Measurements from ENCODE around the gene SUGCT.

Gene SUGCT

DNA sequence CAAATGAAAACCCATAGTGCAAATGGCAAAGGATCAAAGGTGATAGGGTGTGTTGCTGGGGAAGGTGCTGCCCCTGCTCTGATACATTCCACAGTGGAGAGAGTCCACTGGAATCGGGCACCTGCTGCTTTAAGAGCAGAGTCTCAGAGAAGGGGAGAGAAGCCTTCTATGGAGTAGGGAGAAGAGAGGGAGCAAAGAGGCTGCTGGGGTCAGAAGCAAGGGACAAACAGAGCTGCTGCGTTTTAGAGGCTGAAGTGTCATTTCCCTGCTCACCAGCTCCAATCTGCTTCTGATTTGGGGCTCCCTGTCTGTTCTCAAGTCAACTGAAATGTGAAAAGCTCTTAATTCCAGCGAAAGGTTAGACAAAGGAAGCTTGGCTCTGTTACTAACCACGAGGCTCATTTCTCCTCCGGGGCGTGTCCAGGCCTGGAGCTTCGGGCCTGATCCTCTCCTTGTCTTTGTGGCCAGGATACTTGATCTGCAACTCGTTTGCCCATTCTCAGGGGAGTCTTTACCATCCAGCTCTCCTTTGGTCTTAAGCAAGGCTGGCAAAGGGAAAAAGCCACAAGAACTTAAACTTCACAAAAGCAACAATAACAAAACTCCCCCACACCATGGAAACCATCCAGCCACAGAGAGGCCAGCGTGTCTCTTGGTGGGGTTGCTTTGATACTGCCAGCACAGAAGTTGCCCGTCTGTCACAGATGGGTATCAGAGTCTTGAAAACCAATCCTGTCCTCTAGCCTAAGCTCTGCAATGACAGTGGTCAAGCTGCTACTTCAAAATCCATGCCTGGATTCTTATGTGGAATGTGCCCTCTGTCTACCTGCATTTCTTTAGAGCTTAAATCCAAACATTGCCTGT is 692.6 kb downstream of the SUGCT start:
- Histone ChIP-seq H3K9me3 (replicated peaks in 1 of 11) (peaks cover 0 to 6% (median 0%) of the 10 kb centered on the region in 11 experiments; a peak in 2 of 22 replicates), H3K4me1 (peaks cover 0 to 11% (median 9%) of the 10 kb centered on the region in 10 experiments; a peak in 12 of 20 replicates), H3K4me3 (no peak overlapping the region), H3K27me3 (no peaks in the 10 kb centered on the region), H4K20me1 (no peaks in the 10 kb centered on the region), H3K36me3 (no peaks in the 10 kb centered on the region), H3K4me2 (peak overlapping the region in 9 of 11 experiments; percentile 5 to 55 (median 23); a peak in 16 of 22 replicates), H3K27ac (no peak overlapping the region), H3K9ac (no peak overlapping the region)
- TF ChIP-seq Cebpa-rat (IDR thresholded peaks at IDR 0.05), result no peak

DNA sequence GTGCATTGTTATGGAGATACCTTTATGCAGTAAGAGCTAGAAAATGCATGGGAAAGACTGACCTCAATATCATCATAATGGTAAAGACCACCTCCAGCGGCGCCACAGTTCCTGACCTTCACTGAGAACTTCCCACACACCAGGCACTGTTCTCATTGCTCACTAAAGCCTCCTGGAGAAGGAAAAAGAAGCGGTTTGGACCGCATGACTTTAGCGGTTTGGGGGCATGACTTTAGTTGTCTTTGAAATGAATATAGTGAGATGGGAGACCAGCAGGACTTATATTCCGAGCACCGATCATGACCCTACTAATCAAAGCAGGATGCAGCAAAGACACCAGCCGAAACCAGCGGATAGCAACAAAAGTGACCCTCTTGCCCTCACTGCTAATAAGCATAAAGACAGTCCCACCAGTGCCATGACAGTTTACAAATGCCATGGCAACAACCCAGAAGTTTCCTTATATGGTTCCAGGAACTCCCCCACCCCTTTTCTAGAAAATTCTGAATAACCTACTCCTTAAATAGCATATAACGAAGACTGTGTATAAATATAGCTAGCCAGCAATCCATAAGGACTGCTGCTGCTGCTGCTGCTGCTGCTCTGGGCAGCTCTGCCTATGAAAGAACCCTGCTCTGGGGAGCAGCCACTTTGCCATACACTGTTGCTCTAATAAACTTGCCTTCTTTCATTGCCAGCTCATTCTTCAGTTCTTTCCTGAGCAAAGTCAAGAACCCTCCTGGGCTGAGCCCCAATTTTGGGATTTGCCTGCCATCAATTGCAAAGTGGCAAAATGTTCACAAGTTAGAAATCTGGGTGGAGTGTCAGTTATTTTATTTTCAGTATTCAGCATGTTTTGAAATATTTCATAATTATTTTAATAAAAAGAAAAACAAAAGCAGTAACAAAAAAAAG is 694.1 kb downstream of the SUGCT start:
- H3K36me3 ChIP-seq, result no peaks in the 10 kb centered on the region
- peaks cover 0 to 13% (median 9%) of the 10 kb centered on the region in 10 experiments; a peak in 13 of 20 replicates for H3K4me1 ChIP-seq
- H3K27ac ChIP-seq, result no peak overlapping the region
- no peak overlapping the region for H3K9ac ChIP-seq
- no peak for TF ChIP-seq Cebpa-rat (IDR thresholded peaks at IDR 0.05)
- peaks cover 0 to 3% (median 0%) of the 10 kb centered on the region in 11 experiments; a peak in 1 of 22 replicates for H3K9me3 ChIP-seq (replicated peaks in 1 of 11)
- H3K4me2 ChIP-seq, result no peak overlapping the region
- H3K4me3 ChIP-seq, result no peak overlapping the region
- H3K27me3 ChIP-seq, result no peaks in the 10 kb centered on the region
- H4K20me1 ChIP-seq, result no peaks in the 10 kb centered on the region

DNA sequence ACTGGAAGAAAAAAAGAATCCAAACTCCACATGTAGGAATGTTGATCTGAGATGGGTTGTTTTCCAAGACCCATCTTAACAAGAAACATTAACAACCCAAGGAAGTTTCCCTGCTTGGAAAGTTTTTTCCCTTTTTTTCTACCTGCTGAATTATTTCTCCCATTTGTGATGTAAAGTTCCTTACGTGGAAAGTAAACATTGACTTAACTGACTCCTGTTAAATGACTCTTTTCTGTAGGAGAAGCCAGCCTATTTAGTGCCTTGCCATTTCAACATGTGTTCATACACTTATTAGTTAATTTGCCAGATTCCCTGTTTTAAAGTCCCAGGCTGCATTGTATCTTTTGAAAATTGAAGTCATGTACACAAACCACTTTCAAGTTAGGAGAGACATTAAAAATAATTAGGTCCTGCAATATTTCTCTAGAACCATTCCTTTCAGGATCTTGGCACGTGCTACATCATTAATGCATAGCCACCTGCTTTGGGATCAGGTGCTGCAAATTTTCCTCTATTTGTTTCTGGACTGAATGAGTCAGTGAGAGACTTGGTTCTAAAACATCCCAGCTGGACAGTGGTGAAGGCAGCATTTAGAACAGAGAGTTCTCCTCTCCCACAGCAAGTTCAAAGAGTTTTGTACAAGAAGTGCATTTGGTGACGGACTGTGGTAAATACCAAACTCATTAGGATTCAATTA is 698.5 kb downstream of the SUGCT start:
- Histone ChIP-seq H3K27me3 (no peaks in the 10 kb centered on the region), H4K20me1 (no peaks in the 10 kb centered on the region), H3K4me3 (no peak overlapping the region), H3K27ac (no peak overlapping the region), H3K9me3 (replicated peaks in 1 of 11) (peaks cover 0 to 10% (median 4%) of the 10 kb centered on the region in 11 experiments; a peak in 7 of 22 replicates), H3K4me1 (peaks cover 12 to 25% (median 19%) of the 10 kb centered on the region in 10 experiments), H3K36me3 (no peaks in the 10 kb centered on the region), H3K9ac (no peak overlapping the region), H3K4me2 (no peak overlapping the region)
- TF ChIP-seq Cebpa-rat (IDR thresholded peaks at IDR 0.05), result no peak

DNA sequence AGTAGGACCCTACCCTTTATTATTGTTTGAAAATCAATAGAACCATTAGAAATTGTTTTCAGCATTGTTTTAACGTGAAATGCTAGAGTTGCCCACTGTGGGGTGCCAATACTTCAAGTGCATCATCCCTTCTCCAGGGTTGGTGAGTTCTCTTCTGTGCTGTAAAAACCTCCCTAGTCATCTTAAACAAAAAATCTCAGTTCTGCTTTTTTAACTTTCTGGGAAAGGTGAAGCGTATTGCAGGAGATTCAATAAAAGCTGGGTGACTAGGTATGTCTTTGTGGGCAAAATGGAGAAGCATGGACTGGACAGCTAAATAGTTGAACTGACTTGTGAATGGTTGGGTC is 699.1 kb downstream of the SUGCT start:
- Histone ChIP-seq H3K4me1 (peaks cover 12 to 25% (median 19%) of the 10 kb centered on the region in 10 experiments), H3K27me3 (no peaks in the 10 kb centered on the region), H3K36me3 (no peaks in the 10 kb centered on the region), H3K9me3 (replicated peaks in 1 of 11) (peaks cover 0 to 10% (median 4%) of the 10 kb centered on the region in 11 experiments; a peak in 7 of 22 replicates), H3K4me3 (no peak overlapping the region), H3K9ac (no peak overlapping the region), H4K20me1 (no peaks in the 10 kb centered on the region), H3K4me2 (0 out of 22 replicates have a peak overlapping the region, but pooled peaks of 1 of the 11 experiments have one; percentile 9), H3K27ac (no peak overlapping the region)
- TF ChIP-seq Cebpa-rat (IDR thresholded peaks at IDR 0.05), result no peak

DNA sequence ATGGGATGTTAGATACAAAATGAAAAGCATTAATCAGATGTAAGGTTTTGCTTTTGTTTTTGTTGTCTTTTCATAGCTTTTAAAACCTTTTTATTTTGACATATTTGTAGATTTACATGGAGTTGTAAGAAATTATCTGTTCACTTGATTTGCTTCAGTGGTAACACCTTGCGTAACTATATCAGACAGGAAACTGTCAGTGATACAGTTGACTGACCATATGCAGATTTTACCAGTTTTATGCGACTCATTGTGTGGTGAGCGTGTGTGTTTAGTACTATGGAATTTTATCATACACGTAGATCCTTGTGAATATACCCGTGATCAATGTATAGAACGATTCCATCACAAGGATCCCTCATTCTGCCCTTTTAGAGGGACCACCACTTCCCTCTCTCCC is 701.4 kb downstream of the SUGCT start:
- Histone ChIP-seq H3K4me2 (peak overlapping the region; percentile 32 to 80 (median 60); a peak in 21 of 22 replicates), H3K9me3 (replicated peaks in 1 of 11) (peaks cover 9 to 28% (median 15%) of the 10 kb centered on the region in 11 experiments), H4K20me1 (no peaks in the 10 kb centered on the region), H3K27ac (peak overlapping the region in 8 of 11 experiments; percentile 56 to 77 (median 71); a peak in 16 of 22 replicates), H3K36me3 (no peaks in the 10 kb centered on the region), H3K4me3 (peak overlapping the region in 1 of 10 experiments; percentile 14; a peak in 1 of 20 replicates), H3K9ac (peak overlapping the region in 3 of 11 experiments; percentile 22 to 45 (median 34); a peak in 6 of 22 replicates), H3K27me3 (no peaks in the 10 kb centered on the region), H3K4me1 (peaks cover 12 to 25% (median 19%) of the 10 kb centered on the region in 10 experiments)
- TF ChIP-seq Cebpa-rat (IDR thresholded peaks at IDR 0.05), result peak in 2 of 11 experiments; percentile 79 to 84; a peak in 4 of 22 replicates

DNA sequence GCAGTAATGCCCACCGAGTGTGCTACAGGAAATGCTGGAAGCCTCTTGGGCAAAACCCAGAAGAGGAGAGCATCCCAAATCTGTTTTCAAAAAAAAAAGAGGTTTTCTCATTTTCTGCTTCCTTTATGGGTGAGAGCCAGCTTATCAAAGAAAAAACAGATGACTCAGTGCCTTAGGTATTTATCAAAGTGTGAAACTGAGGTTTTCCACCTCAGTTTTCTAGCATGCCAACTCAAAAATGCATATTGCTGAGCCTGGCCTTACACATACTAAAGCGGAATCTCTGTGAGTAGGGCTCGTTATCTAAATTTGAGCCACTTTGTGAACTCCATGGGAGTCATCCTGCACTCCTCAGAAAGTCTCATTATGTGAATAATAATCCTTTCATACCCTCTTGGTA is 705.1 kb downstream of the SUGCT start:
- no peak for TF ChIP-seq Cebpa-rat (IDR thresholded peaks at IDR 0.05)
- H3K4me3 ChIP-seq, result no peak overlapping the region
- H3K36me3 ChIP-seq, result no peaks in the 10 kb centered on the region
- peaks cover 9 to 38% (median 19%) of the 10 kb centered on the region in 11 experiments for H3K9me3 ChIP-seq (replicated peaks in 1 of 11)
- no peaks in the 10 kb centered on the region for H3K27me3 ChIP-seq
- H4K20me1 ChIP-seq, result no peaks in the 10 kb centered on the region
- H3K27ac ChIP-seq, result no peak overlapping the region
- H3K9ac ChIP-seq, result no peak overlapping the region
- no peak overlapping the region for H3K4me2 ChIP-seq
- H3K4me1 ChIP-seq, result peaks cover 12 to 24% (median 17%) of the 10 kb centered on the region in 10 experiments

DNA sequence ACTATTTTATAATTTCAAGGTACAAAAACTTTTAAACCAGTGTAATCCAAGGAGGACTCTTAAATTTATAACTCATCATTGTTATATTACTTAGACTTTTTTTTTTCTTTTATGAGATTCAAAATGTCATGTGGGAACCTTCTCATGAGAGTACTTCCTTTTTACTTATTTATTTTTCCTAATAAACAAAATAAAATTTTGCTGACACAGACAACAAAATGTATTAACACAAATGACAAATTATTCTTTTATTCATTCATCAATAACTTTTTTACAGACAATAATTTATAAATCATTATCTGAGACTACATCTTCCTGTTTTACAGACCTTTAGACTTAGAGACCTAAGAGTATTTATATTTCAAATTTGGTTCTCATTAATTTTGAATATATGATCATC is 706.2 kb downstream of the SUGCT start:
- Histone ChIP-seq H3K9ac (no peak overlapping the region), H3K4me2 (no peak overlapping the region), H3K27me3 (no peaks in the 10 kb centered on the region), H3K9me3 (replicated peaks in 1 of 11) (peaks cover 9 to 38% (median 19%) of the 10 kb centered on the region in 11 experiments), H3K27ac (no peak overlapping the region), H3K36me3 (no peaks in the 10 kb centered on the region), H3K4me3 (no peak overlapping the region), H4K20me1 (no peaks in the 10 kb centered on the region), H3K4me1 (peaks cover 9 to 15% (median 10%) of the 10 kb centered on the region in 10 experiments)
- no peak for TF ChIP-seq Cebpa-rat (IDR thresholded peaks at IDR 0.05)

DNA sequence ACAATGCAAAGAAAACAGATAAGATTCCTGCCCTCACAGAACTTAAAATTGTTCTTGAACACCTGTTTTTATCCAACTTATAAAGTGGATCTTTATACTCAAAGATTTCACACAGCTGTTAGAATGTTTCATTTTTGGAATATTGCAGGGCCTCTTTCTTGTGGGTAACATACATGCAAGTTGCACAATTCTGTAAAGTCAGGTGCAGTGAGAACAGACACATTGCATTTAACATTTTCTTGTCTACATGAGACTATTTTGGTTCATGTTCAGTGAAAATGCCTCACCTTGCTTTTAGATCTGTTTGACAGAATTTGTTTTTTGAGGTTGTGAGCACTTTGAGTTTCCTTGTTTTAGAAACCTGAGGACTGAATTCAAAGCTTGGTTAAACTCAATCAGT is 707.8 kb downstream of the SUGCT start:
- no peaks in the 10 kb centered on the region for H3K36me3 ChIP-seq
- TF ChIP-seq Cebpa-rat (IDR thresholded peaks at IDR 0.05), result no peak
- no peaks in the 10 kb centered on the region for H4K20me1 ChIP-seq
- H3K4me3 ChIP-seq, result no peak overlapping the region
- no peak overlapping the region for H3K9ac ChIP-seq
- peaks cover 0 to 4% (median 0%) of the 10 kb centered on the region in 10 experiments; a peak in 1 of 20 replicates for H3K4me1 ChIP-seq
- H3K4me2 ChIP-seq, result no peak overlapping the region
- H3K9me3 ChIP-seq (replicated peaks in 1 of 11), result peaks cover 9 to 33% (median 15%) of the 10 kb centered on the region in 11 experiments
- H3K27me3 ChIP-seq, result no peaks in the 10 kb centered on the region
- H3K27ac ChIP-seq, result no peak overlapping the region
